Measurements from ENCODE around the gene AIFM2.

GRCh38 chr10:70121281-70121949, 11.2 kb downstream of the AIFM2 start:
- TF ChIP-seq MAX (IDR thresholded peaks at IDR 0.05; ENCODE audit: insufficient read depth, insufficient read length) (no peak), CTCF (IDR thresholded peaks at IDR 0.05; ENCODE audit: extremely low read depth in 1 of 2, insufficient read depth in 1 of 2, low read depth in 1 of 2, low read length in 2 of 2) (no peak)

All from endothelial cell of umbilical vein (primary cell).